ENCODE data around the gene BEND5.

Gene BEND5

DNA sequence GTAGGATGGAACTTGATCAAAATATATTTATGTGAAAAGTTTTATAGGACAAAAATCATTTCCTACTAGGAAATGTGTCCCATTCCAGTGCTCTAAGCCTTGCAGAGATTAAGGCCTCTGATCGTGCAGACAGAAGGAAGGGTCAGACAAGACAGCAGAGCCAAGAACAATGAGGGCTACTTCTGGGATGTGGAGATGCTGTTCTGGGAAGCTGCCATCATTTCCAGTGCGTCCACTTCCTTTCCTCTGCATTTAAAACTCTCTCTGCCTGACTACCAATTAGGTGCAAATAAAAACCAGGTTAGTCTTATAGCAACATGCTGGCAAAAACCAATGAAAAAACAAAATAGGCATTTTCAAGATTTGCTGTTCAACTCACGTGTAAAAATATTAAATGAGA is 36.1 kb downstream of the BEND5 start:
- peak overlapping the region; percentile 40; the same call in 1 of the 2 replicates for H3K27ac ChIP-seq
- TF ChIP-seq, protein P1, sequence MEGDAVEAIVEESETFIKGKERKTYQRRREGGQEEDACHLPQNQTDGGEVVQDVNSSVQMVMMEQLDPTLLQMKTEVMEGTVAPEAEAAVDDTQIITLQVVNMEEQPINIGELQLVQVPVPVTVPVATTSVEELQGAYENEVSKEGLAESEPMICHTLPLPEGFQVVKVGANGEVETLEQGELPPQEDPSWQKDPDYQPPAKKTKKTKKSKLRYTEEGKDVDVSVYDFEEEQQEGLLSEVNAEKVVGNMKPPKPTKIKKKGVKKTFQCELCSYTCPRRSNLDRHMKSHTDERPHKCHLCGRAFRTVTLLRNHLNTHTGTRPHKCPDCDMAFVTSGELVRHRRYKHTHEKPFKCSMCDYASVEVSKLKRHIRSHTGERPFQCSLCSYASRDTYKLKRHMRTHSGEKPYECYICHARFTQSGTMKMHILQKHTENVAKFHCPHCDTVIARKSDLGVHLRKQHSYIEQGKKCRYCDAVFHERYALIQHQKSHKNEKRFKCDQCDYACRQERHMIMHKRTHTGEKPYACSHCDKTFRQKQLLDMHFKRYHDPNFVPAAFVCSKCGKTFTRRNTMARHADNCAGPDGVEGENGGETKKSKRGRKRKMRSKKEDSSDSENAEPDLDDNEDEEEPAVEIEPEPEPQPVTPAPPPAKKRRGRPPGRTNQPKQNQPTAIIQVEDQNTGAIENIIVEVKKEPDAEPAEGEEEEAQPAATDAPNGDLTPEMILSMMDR (conservative IDR thresholded peaks at IDR 0.05): no peak

DNA sequence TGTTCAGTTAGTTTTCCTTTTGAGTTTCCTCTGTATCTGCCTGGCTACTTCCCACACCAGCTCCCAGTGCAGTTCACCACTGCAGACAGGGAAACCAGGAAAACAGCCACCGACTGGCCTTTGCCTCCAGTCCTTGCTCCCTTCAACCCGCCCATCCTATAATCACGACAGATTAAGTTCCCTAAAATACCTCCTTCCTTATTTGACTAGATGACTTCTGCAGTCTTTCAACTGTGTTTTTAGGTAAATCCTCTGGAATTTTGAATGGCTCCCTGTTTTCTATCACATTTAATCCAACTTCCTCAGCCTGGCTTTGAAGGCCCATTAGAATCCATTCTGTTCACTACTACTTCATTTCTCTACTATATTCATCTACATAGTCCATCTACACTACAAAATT is 37.6 kb downstream of the BEND5 start:
- no peak overlapping the region for H3K27ac ChIP-seq
- TF ChIP-seq, protein P1 (conservative IDR thresholded peaks at IDR 0.05): no peak

DNA sequence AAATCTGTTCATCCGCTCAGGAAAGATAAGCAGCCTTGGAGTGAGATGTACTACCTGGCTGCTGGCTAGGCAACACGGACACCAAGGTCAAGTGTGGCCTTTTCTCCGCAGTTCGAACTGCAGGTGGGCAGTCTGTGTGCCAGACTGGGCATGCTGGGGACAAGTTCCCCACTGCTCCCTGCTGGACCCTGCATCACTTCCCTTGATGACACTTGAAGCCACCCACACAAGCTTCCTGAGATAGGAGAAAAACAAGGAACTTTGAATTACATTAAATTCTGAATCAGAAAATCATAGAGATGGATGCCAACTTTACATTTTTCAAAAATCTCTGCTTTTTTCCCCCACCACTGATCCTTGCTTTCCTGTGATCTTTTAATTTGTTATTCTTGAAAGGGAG is 38.3 kb downstream of the BEND5 start:
- H3K27ac ChIP-seq: no peak overlapping the region
- TF ChIP-seq, protein P1 (conservative IDR thresholded peaks at IDR 0.05): no peak

DNA sequence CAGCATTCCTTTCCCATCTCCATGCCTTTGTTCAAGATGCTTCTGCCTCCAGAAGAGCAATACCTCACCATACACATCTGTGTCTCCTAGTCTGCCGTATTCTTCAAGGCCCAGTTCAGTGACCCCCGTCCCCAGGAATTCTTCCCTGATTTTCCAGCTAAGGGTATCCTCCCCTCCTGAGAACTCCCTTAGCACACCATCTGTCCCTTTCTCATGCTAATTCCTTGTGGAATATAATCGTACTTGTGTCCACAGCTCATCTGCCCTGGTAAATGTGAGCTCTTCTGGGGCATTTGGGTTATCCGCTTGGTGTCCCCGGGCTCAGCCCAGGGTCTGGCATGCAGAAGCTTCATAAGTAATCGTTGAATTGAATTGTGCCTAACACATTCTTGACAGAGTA is 40.9 kb downstream of the BEND5 start:
- TF ChIP-seq, protein P1 (conservative IDR thresholded peaks at IDR 0.05): no peak
- no peak overlapping the region for H3K27ac ChIP-seq

DNA sequence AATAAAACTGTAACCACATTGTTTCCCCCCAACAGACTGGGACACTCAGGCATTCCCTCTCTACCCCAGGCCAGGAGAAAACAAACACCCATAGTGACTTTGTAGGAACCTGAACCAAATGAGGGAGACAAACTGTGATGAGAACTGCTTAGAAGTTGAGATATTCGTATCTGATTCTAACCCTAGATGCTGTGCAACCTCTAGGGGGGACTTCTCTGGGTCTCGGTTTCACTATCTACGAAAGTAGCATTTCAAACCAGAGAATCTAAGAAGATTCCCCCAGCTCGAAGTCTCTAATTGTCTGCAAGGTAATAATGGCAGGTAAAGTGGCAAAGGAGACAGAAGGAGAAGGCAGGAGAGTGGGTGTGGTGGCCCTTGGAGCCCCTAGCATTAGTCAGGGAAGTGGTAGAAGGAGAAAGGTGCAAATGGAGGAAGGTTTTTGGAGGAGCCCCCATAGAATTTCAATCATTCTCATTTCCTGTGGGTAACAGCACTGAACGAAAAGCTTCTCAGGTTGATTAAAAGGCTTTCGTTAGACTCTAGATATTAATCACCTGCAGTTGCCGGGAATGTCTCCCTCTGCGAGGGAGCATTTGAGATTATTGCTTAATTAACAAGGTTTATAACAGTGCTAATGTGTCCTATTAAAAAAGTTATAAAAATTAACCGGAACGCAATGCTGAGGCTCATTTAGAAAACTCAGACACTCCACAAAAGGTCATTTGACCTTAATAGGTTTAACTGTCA is 46.4 kb downstream of the BEND5 start:
- no peak overlapping the region for H3K27ac ChIP-seq
- TF ChIP-seq, protein P1 (conservative IDR thresholded peaks at IDR 0.05): no peak

DNA sequence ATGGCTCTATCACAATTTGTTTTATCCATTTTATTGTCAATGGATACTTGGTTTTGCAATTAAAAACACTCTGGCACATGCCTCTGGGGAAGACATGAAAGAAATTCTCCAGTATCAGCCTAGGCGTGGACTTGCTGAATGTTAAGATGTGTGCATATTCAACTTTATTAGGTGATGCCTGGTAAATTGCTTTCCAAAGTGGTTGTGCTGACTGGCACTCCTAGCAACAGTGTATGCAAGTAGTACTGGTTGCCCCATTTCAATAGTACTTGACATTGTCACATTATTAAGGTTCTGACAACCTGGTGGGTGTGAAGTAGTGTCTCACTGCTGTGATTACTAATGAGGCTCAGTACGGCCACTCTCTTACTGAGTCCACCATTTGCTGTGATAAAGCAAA is 48.1 kb downstream of the BEND5 start:
- TF ChIP-seq, protein P1 (conservative IDR thresholded peaks at IDR 0.05): no peak
- no peak overlapping the region for H3K27ac ChIP-seq

DNA sequence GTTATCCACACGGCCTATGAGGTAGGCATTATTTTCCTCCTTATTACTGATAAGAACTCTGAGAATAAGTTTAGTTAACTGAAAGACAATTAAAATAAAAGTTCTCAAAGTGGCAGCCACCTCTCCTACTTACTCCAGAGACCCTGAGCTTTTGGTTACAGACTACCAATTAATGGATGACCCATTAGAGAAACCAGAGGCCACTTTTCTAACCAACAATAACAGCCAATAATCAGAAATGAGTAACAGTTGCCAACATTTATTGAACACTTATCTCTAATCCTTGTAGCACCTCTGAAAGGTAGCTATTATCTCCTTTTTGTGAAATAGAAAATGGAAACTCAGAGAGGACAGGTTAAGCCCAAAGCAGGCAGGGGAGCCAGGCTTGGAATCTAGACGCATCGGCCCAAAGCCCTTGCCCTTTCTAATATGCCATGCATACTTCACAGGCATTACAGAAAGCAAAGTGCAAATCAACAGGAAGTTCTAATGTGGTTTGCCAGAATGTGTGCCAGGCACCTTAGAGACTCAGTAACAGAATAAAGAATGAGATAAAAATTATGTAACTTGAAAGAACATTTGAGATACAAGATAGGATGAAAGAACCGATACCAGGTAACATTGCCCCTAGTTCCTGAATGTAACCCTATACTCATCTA is 50.0 kb downstream of the BEND5 start:
- TF ChIP-seq, protein P1 (conservative IDR thresholded peaks at IDR 0.05): no peak
- no peak overlapping the region for H3K27ac ChIP-seq
